Activated T-cell treated with anti-CD3 and anti-CD28 coated beads, Interleukin-2, amount 50 U/mL, for 48 hours (primary cell): ENCODE data around the gene ZC3H6.
"Not testable (repeated sequence)": the region's sequence is repeated elsewhere in the genome, so short reads cannot be mapped to it uniquely, and the experiment has no call there.

Experiments
- DNase-seq, 2 experiments: peaks; one replicate each; pipeline ENCODE4 v3.0.0-alpha.2; 2020

Gene ZC3H6

DNA sequence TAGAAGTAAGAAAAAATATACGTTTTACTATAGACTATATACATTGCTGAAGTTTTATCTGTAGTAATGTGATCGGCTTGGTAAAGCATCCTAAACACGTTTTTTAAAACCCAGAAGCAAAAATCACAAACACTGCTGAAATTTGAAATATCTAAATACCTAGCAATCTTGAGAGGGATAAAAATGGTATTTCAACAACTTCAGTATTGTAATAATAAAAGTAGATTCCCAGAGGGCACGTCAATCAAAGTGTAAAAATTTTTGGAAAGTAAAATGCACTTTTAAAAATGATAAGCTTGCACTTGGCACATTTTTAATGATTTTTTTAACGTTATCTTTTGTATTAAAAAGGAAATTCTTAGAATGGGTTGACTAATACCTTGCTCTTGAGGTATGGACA, 1.6 kb downstream of the ZC3H6 start:
- no peak for DNase-seq

DNA sequence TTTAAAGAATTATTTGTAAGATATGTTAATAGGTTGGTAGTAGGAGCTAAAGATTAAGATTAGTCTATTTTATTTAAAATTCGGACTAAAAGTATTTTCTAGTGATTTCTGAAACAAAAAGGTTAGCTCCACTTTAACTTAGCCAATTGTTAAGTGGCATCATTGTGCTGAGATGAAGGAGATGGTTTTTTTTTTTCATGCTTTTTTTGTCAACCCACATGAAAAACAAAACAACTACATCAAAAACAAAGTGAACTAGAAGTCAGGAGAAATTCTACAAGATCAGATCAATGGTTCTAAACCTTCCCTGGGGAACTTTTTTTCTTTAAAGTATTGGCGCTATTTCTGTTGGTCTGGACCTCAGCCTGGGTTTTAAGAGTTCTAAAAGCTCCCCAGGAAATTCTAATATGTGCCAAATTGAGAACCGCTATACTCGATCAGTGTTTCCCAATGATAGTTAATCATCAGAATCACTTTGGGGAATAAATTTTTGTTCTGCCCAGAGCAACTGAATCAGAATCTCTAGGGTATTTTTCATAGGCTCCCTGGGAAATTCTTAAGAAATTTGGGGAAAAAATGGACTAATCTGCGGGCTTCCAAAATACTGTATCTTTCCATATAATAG, 2.3 kb downstream of the ZC3H6 start:
- DNase-seq, result no peak

DNA sequence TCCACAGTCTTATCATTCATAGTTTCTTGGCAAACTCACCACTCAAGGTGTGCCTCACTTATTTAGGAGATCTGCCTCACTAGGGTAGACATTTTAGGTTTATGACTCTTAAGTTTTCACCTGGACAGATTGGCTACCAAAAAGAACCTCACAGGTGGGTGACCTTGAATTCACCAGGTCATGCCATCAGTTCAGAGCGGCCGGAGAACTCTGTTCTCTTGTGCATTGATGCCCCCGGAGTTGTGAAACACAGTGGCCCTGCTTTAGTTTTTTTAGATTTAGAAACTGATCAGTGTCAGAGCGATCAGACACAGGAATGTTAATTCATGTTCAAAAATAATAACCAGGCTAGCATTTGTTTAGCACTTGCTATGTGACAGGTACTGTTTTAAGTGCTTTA, 6.7 kb downstream of the ZC3H6 start:
- not testable (repeated sequence) for DNase-seq

DNA sequence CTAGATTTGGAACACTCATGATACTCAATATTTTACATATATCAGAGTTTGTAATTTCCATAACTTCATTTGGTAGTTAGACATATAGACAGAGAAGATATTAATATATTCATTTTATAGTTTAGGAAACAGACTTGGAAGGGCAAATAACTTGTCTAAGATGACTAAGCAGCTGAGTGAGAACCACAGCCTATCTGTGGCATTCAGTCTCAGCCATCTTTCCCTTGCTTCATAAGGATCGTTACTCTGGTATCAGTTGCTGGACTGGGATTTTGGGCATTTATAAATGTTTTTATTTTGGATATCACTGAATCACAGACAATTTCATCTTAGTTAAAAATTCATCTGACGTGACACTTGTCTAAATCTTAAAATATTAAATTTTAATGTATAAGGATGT, 8.1 kb downstream of the ZC3H6 start:
- not testable (repeated sequence) for DNase-seq

GRCh38 chr2:112290088-112290487, 14.7 kb downstream of the ZC3H6 start:
- DNase-seq, result no peak

GRCh38 chr2:112290648-112291047, 15.3 kb downstream of the ZC3H6 start:
- no peak for DNase-seq

DNA sequence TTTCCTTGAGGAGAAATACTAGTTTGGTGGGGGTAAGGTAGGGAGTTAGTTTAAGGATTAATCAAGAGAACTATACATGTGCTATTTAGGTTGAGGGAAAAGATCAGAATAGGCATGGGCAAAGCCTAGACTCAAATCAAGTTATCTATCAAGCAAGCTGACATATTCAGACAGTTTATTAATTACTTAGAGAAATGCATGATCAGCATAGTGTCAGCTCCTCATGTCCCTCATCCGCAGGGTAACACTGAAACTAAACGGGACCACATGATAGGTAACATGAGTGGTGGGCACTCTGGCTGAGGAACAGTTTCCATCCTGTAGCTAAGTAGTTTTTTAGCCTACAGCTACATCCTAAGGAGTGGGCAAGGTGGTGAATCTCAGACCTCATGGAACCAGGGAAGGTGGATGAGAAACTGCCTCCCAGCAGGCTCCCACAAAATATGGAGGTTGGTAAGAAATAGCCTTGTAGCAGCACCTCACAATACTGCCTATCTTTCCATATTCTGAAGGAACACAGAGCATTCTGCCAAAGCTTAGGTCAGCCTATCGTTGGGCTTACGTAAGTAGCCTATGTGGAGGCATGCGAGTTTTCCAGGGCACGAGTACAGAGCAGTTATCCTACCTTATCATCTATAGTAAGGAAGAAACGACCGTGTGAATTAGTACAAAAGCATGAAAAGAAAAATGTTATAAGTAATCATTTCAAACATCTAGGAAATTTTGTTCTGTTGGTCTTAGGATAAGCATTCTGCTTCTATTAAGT, 18.4 kb downstream of the ZC3H6 start:
- DNase-seq, result no peak

- no peak for DNase-seq
Observed at GRCh38 chr2:112295407-112296078, 20.1 kb downstream of the ZC3H6 start.

GRCh38 chr2:112296407-112296806, 21.0 kb downstream of the ZC3H6 start:
- DNase-seq, result no peak

GRCh38 chr2:112301171-112301584, 25.8 kb downstream of the ZC3H6 start:
- DNase-seq, result no peak

GRCh38 chr2:112301973-112302372, 26.6 kb downstream of the ZC3H6 start:
- DNase-seq, result no peak

- DNase-seq, result no peak
Observed at GRCh38 chr2:112304298-112304941, 29.0 kb downstream of the ZC3H6 start.

DNA sequence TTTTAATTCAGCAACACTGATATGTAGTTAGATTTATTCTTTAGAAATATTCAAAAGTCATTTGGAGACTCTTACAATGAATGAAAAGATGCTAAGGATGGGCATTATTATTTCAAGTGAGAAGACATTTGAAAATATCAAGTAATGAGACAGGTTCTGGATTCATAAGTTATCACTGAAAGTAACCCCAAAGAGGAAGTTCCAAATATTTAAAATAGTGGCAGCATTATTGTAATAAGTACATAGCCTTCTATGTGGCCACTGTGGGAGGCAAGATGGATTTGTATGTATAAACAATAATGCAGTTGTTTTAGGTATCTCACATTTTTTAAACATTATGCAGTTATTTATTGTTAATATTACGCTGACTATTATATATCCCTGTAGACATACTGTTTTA, 29.7 kb downstream of the ZC3H6 start:
- no peak for DNase-seq

GRCh38 chr2:112310906-112311305, 35.5 kb downstream of the ZC3H6 start:
- no peak for DNase-seq

- no peak for DNase-seq
Observed at GRCh38 chr2:112311932-112312331, 36.5 kb downstream of the ZC3H6 start.

DNA sequence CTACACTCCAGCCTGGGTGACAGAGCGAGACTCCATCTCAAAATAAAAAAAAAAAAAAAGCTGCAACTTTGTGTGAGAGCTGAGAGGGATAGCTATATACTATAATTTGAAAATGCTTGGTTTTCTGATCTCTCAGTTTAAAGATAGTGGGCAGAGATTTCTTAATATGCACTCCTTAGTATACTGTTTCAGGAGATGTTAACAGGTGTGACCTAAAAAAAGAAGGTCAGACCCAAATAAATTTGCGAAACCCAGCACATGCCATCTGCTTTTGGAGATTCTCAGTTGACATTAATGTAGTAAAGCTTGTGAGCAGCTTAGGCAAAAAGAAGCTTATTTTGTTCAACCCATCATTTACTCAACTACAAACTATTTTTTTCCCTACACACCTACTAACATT, 37.4 kb downstream of the ZC3H6 start:
- DNase-seq, result no peak

- no peak for DNase-seq
Observed at GRCh38 chr2:112314856-112315255, 39.5 kb downstream of the ZC3H6 start.

- DNase-seq, result no peak
Observed at GRCh38 chr2:112317303-112318158, 42.1 kb downstream of the ZC3H6 start.

GRCh38 chr2:112318515-112318914, 43.1 kb downstream of the ZC3H6 start:
- no peak for DNase-seq

DNA sequence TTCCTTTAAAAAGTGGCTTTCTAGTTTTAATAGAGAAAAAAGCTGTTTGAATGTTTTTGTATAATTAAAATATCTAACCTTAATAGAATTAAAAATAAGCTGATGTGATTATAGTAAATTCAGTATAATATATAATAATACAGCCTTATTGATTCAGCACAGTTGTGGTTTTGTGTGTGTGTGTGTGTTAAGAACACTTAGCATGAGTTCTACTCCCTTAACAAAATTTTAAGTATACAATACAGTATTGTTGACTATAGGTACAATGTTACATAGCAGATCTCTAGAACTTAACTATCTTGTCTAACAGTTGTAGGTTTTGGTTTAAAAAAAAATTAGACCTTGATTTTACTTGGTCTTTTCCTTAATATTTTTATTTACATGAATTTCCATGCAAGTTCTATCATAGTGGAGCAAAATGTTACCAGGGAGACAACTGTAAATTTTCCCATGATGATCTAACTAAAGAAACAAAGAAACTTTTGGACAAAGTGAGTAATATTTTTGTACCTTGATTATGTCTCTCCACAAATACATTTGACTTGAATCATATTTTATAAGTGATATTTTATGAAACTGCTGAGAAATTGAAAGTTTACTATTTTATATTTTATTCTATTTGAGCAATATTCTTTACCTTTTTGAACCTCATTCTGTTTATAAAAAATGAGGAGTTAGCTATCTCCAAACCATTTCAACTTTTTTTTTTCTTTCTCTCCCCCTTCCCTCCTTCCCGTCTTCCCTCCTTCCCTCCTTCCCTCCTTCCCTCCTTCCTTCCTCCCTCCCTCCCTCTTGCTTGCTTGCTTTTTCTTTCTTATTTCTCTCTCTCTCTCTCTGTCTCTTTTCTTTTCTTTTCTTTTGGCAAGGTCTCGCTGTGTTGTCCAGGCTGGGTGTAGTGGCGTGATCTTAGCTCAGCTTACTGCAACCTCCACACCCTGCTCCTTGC, 46.3 kb downstream of the ZC3H6 start:
- no peak for DNase-seq

DNA sequence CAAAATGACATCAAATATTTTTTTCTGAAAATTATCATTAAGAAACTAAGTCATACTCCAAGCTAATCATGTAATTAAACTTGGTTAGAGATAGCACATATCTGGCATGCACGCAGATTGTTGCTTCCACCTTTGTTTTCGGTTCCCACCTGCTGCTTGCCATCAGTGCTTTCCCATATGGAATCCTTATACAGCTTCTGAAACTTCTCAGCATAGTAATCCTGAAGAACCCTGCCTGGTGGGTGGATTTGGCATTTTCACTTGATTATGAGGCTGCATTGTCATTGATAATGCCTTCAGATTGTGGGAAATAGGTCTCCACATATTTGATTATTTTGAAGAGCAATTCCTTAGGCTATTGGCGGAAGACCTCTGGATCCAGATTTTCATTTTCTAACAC, 47.5 kb downstream of the ZC3H6 start:
- no peak for DNase-seq
